Activated naive CD4-positive, alpha-beta T cell treated with anti-CD3 and anti-CD28 coated beads, Interleukin-2, amount 50 U/mL, for 72 hours (primary cell): ENCODE data around the gene MLPH. TPM values are rescaled to one million over a fixed set of nuclear protein-coding genes. Genes with fewer than 3 reads are reported as not detected.

ENCODE experiments used
- ATAC-seq, 2 donors: fragments of 150-1000 bp; cut with Tn5 transposase; 2 replicates each; pipeline ENCODE4 v1.10.0; 2021; ENCODE audit warnings: mild to moderate bottlenecking in 2 of 2, moderate library complexity in 2 of 2
- DNase-seq, 2 donors: peaks; one replicate each; pipeline ENCODE4 v3.0.0; 2021 to 2022; ENCODE audit warnings: low spot score in 2 of 2
- H3K27ac Mint-ChIP-seq, 2 donors: one replicate each; pipeline ENCODE4 v1.8.0; 2022; ENCODE audit warnings: mild to moderate bottlenecking in 2 of 2, mixed read lengths in 2 of 2
- H3K36me3 Mint-ChIP-seq, 2 donors: one replicate each; pipeline ENCODE4 v1.8.0; 2022; ENCODE audit warnings: mixed read lengths in 2 of 2
- H3K9me3 Mint-ChIP-seq, 2 donors: one replicate each; pipeline ENCODE4 v1.8.0; 2022; ENCODE audit warnings: mixed read lengths in 2 of 2
- total RNA-seq, 2 donors: library from RNA; stranded (reverse); gene quantifications; one replicate each; pipeline ENCODE4 v1.2.3, GENCODE V29; 2022

MLPH gene
- total RNA-seq, 2 donors from 2014 or later: not detected

DNA sequence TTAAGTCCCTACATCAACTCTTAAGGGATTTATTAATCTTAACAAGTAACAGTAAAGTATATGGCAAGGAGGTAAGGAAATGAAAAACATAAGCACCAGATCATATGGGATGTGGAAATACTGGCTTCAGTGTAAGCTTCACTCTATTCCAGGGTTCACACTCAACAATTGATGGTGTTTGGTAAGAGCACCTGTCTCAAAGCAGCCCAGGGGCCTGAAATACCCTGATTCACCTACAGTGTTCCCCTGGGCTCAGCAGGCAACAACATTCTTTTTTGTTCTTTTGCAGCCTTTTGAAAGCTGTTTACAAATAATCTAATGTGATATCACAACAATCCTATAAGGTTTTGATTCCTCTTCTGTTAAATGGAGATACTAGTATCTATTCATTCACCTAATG, 1.2 kb upstream of the MLPH start:
- H3K27ac Mint-ChIP-seq: no peak overlapping the region
- H3K36me3 Mint-ChIP-seq: peaks cover 4 to 6% of the 10 kb centered on the region in 2 donors
- no peak for DNase-seq
- H3K9me3 Mint-ChIP-seq: peaks cover 2 to 5% of the 10 kb centered on the region in 2 donors
- no peak for ATAC-seq

- ATAC-seq (no peak), DNase-seq (no peak)
- Mint-ChIP-seq H3K9me3 (peaks cover 7 to 10% of the 10 kb centered on the region in 2 donors), H3K27ac (no peak overlapping the region), H3K36me3 (peaks cover 10 to 11% of the 10 kb centered on the region in 2 donors)
These were observed 675 bp upstream of the MLPH start for GRCh38 chr2:237486334-237486818.

- Mint-ChIP-seq H3K27ac (no peak overlapping the region), H3K9me3 (peaks cover 13 to 19% of the 10 kb centered on the region in 2 donors), H3K36me3 (peaks cover 15 to 19% of the 10 kb centered on the region in 2 donors)
- ATAC-seq: no peak
- DNase-seq: no peak
These were observed 445 bp downstream of the MLPH start for GRCh38 chr2:237487496-237487895.

GRCh38 chr2:237488295-237488694, 1.2 kb downstream of the MLPH start:
- Mint-ChIP-seq H3K9me3 (peaks cover 13 to 25% of the 10 kb centered on the region in 2 donors), H3K27ac (no peak overlapping the region), H3K36me3 (peaks cover 15 to 19% of the 10 kb centered on the region in 2 donors)
- DNase-seq (no peak), ATAC-seq (no peak)

DNA sequence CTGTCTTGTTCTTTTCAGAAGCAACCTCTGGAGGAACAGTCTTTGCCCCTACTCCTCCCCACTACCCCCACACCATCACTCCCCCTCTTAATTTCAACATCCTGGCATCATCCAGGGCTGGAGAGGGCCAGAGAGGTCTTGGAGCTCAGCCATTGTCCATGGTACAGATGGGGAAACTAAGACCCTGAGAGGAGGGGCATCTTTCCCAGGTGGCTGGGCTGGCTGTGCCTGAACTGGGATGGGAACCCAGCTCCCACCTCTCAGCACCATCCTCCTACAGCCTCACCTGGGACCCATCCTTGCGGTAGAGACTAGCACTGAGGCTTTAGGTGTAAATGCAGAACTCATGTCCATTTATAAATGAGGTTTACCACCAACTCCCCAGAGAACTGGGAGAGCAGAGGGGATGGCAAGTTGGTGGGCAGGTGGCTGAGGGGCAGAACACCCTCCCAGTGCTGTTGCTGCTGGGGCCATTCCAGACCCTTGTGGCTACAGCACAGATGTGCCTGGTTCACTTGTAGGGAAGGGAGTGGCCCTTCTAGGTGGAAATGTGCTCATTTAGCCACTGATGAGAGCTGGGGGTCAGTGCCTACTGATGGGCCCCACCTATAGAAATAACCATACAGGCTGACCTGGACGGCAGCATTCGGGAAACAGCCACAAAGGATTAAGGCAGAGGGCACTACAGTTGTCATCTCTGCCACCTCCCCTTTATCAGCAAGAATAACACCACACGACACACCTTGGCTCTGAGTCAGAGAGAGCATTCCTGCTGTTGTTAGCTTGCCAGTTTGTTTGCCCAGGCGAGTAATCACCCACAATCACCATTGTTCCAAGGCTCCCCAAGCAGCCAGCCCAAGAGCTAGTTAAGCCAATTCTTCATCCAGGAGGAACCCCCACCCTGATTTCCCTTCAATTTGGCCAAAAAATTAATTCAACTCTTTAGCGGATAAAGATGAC, 2.1 kb downstream of the MLPH start:
- ATAC-seq: no peak
- peaks cover 15 to 19% of the 10 kb centered on the region in 2 donors for H3K36me3 Mint-ChIP-seq
- no peak for DNase-seq
- peaks cover 13 to 28% of the 10 kb centered on the region in 2 donors for H3K9me3 Mint-ChIP-seq
- H3K27ac Mint-ChIP-seq: no peak overlapping the region

DNA sequence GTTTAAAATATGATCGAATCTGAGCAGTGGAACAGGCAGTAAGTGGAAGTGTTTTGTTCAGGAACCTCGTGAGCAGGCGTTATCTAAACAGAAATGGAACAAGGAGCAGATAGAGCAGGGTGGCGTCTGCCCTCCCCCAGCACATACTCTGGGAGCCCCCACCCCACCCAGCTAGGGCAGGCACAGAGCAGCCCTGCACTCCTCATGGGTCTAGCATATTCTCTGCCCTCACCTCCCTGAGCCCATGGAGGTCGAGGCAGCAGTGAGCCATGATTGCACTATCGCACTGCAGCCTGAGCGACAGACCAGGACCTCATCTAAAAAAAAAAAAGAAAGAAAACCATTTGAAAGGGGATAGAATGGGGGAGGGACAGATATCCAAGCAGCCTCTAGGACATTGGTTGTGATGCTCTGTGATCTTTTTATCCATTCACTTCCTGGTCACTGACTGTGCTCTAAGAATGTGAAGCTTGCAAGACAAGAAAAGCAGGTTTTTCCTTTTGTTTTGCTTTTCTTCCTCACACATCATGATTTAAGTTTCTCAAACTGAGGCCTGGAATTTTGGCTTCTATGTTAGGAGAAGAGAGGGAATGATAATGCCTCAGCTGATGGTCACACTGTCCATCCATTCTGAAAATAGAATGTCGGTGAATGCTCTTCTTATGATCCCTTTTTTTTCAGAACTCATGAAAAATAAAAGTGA, 3.1 kb downstream of the MLPH start:
- Mint-ChIP-seq H3K27ac (no peak overlapping the region), H3K9me3 (peaks cover 13 to 28% of the 10 kb centered on the region in 2 donors), H3K36me3 (peaks cover 15 to 19% of the 10 kb centered on the region in 2 donors)
- no peak for ATAC-seq
- no peak for DNase-seq

DNA sequence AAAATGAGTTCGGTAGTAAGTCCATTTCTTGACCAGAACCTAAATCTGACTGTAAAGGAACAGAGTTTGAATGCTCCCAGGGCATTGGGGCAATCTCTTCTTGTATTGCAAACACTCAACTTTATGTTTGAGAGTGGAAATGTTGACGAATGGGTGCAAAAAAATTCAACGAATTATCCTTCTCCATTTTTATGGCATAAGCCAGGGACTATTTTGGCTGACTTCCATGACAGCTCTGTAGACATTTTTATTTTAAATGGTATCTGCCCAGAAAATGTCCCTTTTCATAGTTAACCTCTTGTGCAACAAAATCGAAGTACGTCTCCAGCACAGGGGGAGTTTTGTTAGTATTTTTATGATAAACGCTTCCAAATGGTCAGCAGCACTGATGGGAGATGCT, 3.7 kb downstream of the MLPH start:
- H3K27ac Mint-ChIP-seq: no peak overlapping the region
- H3K9me3 Mint-ChIP-seq: peaks cover 13 to 28% of the 10 kb centered on the region in 2 donors
- ATAC-seq: no peak
- peaks cover 15 to 19% of the 10 kb centered on the region in 2 donors for H3K36me3 Mint-ChIP-seq
- DNase-seq: no peak

GRCh38 chr2:237491515-237492118, 4.6 kb downstream of the MLPH start:
- Mint-ChIP-seq H3K9me3 (peaks cover 13 to 28% of the 10 kb centered on the region in 2 donors), H3K27ac (no peak overlapping the region), H3K36me3 (peaks cover 15 to 19% of the 10 kb centered on the region in 2 donors)
- DNase-seq (no peak), ATAC-seq (peak; percentile 63 to 72)

DNA sequence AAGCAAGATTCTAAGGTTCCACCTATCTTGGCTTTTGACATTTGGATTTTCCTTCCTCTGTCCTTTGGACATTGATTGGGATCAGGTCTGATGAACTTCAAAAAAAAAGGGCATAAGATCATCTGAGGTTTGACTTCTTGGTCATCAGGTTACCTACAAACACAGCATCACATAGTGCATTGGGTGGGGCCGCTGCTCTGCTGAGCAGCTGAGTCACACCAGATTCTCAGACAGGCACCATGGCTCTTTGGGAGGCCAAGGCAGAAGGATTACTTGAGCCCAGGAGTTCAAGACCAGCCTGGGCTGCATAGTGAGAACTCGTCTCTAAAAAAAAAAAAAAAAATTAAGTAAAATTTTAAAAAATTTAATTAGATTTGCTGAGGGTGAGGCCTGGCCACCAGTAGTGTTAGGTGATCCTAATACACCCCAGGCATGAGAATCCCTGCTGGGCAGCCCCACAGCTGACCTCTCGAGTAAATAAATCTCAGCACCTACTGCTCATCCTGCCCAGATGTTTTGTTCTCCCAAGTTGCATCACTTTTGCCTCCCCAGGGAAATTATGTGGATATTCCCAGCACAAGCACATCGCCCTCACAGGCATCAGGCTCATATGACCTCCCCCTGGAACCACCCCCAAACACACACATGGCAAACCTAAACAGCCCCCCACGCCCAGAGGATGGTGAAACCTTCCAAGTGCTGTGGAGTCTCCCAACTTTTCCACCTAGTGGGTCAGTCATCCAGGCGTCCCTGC, 5.3 kb downstream of the MLPH start:
- Mint-ChIP-seq H3K27ac (no peak overlapping the region), H3K9me3 (peaks cover 13 to 28% of the 10 kb centered on the region in 2 donors), H3K36me3 (peaks cover 15 to 19% of the 10 kb centered on the region in 2 donors)
- DNase-seq (no peak), ATAC-seq (no peak)

DNA sequence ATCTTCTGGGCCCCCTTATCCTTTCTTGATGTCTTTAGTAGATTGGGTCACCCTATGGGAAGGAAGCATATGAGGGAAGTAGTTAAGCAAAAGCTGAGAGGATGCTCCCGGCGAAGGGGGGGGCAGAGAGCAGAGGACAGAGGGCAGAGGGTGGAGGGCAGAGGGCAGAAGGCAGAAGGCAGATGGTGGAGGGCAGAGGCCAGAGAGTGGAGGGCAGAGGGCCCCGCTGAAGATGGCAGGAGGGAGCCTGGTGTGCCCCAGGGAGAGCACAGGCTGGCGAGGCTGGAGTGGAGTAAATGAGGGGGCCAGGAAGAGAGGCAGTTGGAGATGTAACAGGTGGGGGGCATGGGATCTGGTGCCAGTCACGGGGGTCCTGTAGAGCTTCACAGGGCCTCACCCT, 7.0 kb downstream of the MLPH start:
- Mint-ChIP-seq H3K27ac (no peak overlapping the region), H3K9me3 (peaks cover 13 to 28% of the 10 kb centered on the region in 2 donors), H3K36me3 (peaks cover 15 to 19% of the 10 kb centered on the region in 2 donors)
- ATAC-seq: no peak
- no peak for DNase-seq

- DNase-seq (no peak), ATAC-seq (no peak)
- no peak overlapping the region for H3K27ac Mint-ChIP-seq
- peaks cover 13 to 23% of the 10 kb centered on the region in 2 donors for H3K9me3 Mint-ChIP-seq
- peaks cover 12 to 16% of the 10 kb centered on the region in 2 donors for H3K36me3 Mint-ChIP-seq
These were observed 8.6 kb downstream of the MLPH start for GRCh38 chr2:237495521-237496117.

GRCh38 chr2:237496428-237496827, 9.4 kb downstream of the MLPH start:
- H3K9me3 Mint-ChIP-seq: peaks cover 5 to 17% of the 10 kb centered on the region in 2 donors
- H3K27ac Mint-ChIP-seq: no peak overlapping the region

GRCh38 chr2:237497009-237497837, 10.2 kb downstream of the MLPH start:
- H3K9me3 Mint-ChIP-seq: peaks cover 0 to 9% of the 10 kb centered on the region in 2 donors
- no peak for ATAC-seq
- no peak overlapping the region for H3K27ac Mint-ChIP-seq
- no peak for DNase-seq
- no peaks in the 10 kb centered on the region for H3K36me3 Mint-ChIP-seq

More at GRCh38 chr2:237496428-237496827, 9.4 kb downstream of the MLPH start:
- no peak for ATAC-seq
- H3K36me3 Mint-ChIP-seq: peaks cover 4 to 7% of the 10 kb centered on the region in 2 donors
- no peak for DNase-seq

DNA sequence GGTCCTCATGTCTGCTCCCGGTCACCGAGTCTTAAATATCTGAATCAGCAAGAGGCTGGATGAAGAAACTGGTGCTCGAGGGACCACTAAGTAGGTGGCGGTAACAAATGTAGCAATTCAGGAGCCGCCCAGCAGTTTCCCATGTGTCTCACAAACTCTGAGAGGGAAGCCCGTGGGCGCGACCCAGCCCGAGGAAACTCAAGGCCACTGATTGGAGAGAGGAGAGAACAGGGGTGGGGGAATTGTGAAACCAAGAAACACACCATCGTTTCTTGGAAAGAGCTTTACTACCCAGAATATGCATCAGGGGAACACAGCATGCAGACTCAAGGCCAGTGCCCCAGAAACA, 10.8 kb downstream of the MLPH start:
- no peak for ATAC-seq

DNA sequence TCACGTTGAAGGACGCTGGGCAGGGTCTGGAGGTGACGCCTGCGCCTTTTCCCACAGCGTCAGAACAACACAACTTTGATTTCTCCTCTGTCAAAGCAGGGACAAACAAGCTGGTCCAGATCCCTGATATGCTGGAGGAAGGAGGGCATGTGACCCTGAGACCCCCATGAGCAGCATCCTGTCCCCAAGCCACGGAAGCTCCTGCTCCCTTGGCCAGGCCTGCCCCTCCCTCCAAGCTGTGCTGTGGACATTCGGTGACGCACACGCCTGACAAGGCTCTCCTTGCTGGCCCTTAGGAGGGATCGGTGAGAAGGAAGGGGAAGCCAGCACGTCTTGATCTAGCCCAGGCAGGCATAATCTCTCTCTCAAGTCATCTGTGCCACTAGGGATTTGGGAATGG, 11.3 kb downstream of the MLPH start:
- no peak overlapping the region for H3K27ac Mint-ChIP-seq
- DNase-seq: no peak
- H3K36me3 Mint-ChIP-seq: no peaks in the 10 kb centered on the region
- ATAC-seq: no peak
- peaks cover 0 to 2% of the 10 kb centered on the region in 2 donors for H3K9me3 Mint-ChIP-seq

More for the DNA sequence above, 10.8 kb downstream of the MLPH start:
- no peak for DNase-seq
- Mint-ChIP-seq H3K36me3 (no peaks in the 10 kb centered on the region), H3K27ac (peak overlapping the region in 1 of 2 donors; percentile 12), H3K9me3 (peaks cover 0 to 5% of the 10 kb centered on the region in 2 donors)
